GM21526 (cell line): ENCODE measurements around the gene NAA11.
"Not testable (repeated sequence)": the region's sequence is repeated elsewhere in the genome, so short reads cannot be mapped to it uniquely, and the experiment has no call there.

ENCODE experiments used
- ATAC-seq: cut with Tn5 transposase; IDR thresholded peaks from one replicate; pipeline ENCODE4 v1.9.1; 2021; ENCODE audit warnings: moderate library complexity; ENCODE audit not compliant: unreplicated experiment, low FRiP score

Gene NAA11

GRCh38 chr4:79311279-79311678 is 14.6 kb downstream of the NAA11 start:
- ATAC-seq, result no peak

- no peak for ATAC-seq
These were observed 16.9 kb downstream of the NAA11 start for GRCh38 chr4:79308971-79309370.

GRCh38 chr4:79308137-79308536 is 17.7 kb downstream of the NAA11 start:
- ATAC-seq, result no peak

- ATAC-seq, result no peak
These were observed 19.1 kb downstream of the NAA11 start for GRCh38 chr4:79306795-79307194.

GRCh38 chr4:79300280-79300679 is 25.6 kb downstream of the NAA11 start:
- ATAC-seq, result no peak

- ATAC-seq, result no peak
These were observed 27.4 kb downstream of the NAA11 start for GRCh38 chr4:79298484-79298883.

GRCh38 chr4:79298027-79298426 is 27.8 kb downstream of the NAA11 start:
- no peak for ATAC-seq

- no peak for ATAC-seq
These were observed 28.4 kb downstream of the NAA11 start for GRCh38 chr4:79297479-79297878.

- no peak for ATAC-seq
These were observed 29.0 kb downstream of the NAA11 start for GRCh38 chr4:79296768-79297428.

GRCh38 chr4:79295086-79295485 is 30.8 kb downstream of the NAA11 start:
- ATAC-seq, result no peak

GRCh38 chr4:79294064-79294463 is 31.8 kb downstream of the NAA11 start:
- ATAC-seq, result no peak

- ATAC-seq, result peak; percentile 58
These were observed 33.9 kb downstream of the NAA11 start for GRCh38 chr4:79292008-79292407.

GRCh38 chr4:79290376-79290775 is 35.5 kb downstream of the NAA11 start:
- ATAC-seq, result no peak

- no peak for ATAC-seq
These were observed 37.7 kb downstream of the NAA11 start for GRCh38 chr4:79288185-79288584.

GRCh38 chr4:79287718-79288117 is 38.1 kb downstream of the NAA11 start:
- no peak for ATAC-seq

- no peak for ATAC-seq
These were observed 38.8 kb downstream of the NAA11 start for GRCh38 chr4:79287076-79287475.

- no peak for ATAC-seq
These were observed 44.1 kb downstream of the NAA11 start for GRCh38 chr4:79281566-79282359.

GRCh38 chr4:79277467-79277866 is 48.4 kb downstream of the NAA11 start:
- ATAC-seq, result not testable (repeated sequence)

GRCh38 chr4:79273915-79274314 is 51.9 kb downstream of the NAA11 start:
- ATAC-seq, result no peak

- no peak for ATAC-seq
These were observed 53.1 kb downstream of the NAA11 start for GRCh38 chr4:79272761-79273160.

GRCh38 chr4:79272126-79272525 is 53.7 kb downstream of the NAA11 start:
- ATAC-seq, result no peak

GRCh38 chr4:79267671-79268070 is 58.2 kb downstream of the NAA11 start:
- no peak for ATAC-seq
